Hematopoietic multipotent progenitor cell (in vitro differentiated cells): Measurements from ENCODE around the gene LHFPL2. TPM values are rescaled to one million over a fixed set of nuclear protein-coding genes. Genes with fewer than 3 reads are reported as not detected.
"Not testable (repeated sequence)": the region's sequence is repeated elsewhere in the genome, so short reads cannot be mapped to it uniquely, and the experiment has no call there.

ENCODE experiments used
- DNase-seq, 3 donors: peaks; one replicate each; pipeline ENCODE4 v3.0.0-alpha.2; 2011 to 2015; ENCODE audit warnings: low read depth in 2 of 3, low spot score in 2 of 3
- total RNA-seq: library from RNA; depleted of rRNA; stranded (reverse); fragments of >200 nt; gene quantifications from one replicate; pipeline ENCODE4 v1.2.3, GENCODE V29; 2012

The LHFPL2 gene
- total RNA-seq, 1 donor, result 19.7 TPM

- no peak for DNase-seq
Measured at GRCh38 chr5:78624011-78624541, 24.5 kb downstream of the LHFPL2 start.

- no peak for DNase-seq
Measured at GRCh38 chr5:78622302-78622971, 26.1 kb downstream of the LHFPL2 start.

- DNase-seq, result no peak
Measured at GRCh38 chr5:78621291-78621738, 27.3 kb downstream of the LHFPL2 start.

GRCh38 chr5:78620119-78620518, 28.5 kb downstream of the LHFPL2 start:
- DNase-seq, result not testable (repeated sequence)

GRCh38 chr5:78618303-78618702, 30.3 kb downstream of the LHFPL2 start:
- no peak for DNase-seq

- no peak for DNase-seq
Measured at GRCh38 chr5:78615697-78616096, 32.9 kb downstream of the LHFPL2 start.

- no peak for DNase-seq
Measured at GRCh38 chr5:78614816-78615215, 33.8 kb downstream of the LHFPL2 start.

GRCh38 chr5:78613756-78614155, 34.8 kb downstream of the LHFPL2 start:
- no peak for DNase-seq

- DNase-seq, result no peak
Measured at GRCh38 chr5:78613151-78613533, 35.4 kb downstream of the LHFPL2 start.

- no peak for DNase-seq
Measured at GRCh38 chr5:78612227-78613150, 36.1 kb downstream of the LHFPL2 start.

GRCh38 chr5:78611126-78611605, 37.4 kb downstream of the LHFPL2 start:
- no peak for DNase-seq

GRCh38 chr5:78610636-78611035, 37.9 kb downstream of the LHFPL2 start:
- DNase-seq, result no peak

- no peak for DNase-seq
Measured at GRCh38 chr5:78610163-78610583, 38.4 kb downstream of the LHFPL2 start.

- DNase-seq, result no peak
Measured at GRCh38 chr5:78607864-78608263, 40.7 kb downstream of the LHFPL2 start.

- DNase-seq, result no peak
Measured at GRCh38 chr5:78606241-78606640, 42.3 kb downstream of the LHFPL2 start.

GRCh38 chr5:78605611-78606010, 43.0 kb downstream of the LHFPL2 start:
- DNase-seq, result no peak

GRCh38 chr5:78604689-78605285, 43.8 kb downstream of the LHFPL2 start:
- no peak for DNase-seq

- DNase-seq, result no peak
Measured at GRCh38 chr5:78603636-78604175, 44.9 kb downstream of the LHFPL2 start.

- DNase-seq, result no peak
Measured at GRCh38 chr5:78602400-78602799, 46.2 kb downstream of the LHFPL2 start.

- no peak for DNase-seq
Measured at GRCh38 chr5:78601559-78602314, 46.8 kb downstream of the LHFPL2 start.
